A549 (cell line): ENCODE results near the gene HAUS1. TPM values are rescaled to one million over a fixed set of nuclear protein-coding genes. Genes with fewer than 3 reads are reported as not detected.

Experiments used
- ATAC-seq, 2 experiments: fragments of 200-7000 bp in 1 of 2; fragments of >200 bp in 1 of 2; cut with Nextera tagmentation in 1 of 2; cut with Tn5 transposase in 1 of 2; 3 replicates each; pipeline versions ENCODE4 v1.8.0 to v1.9.1; 2018 to 2020; ENCODE audit warnings: mild to moderate bottlenecking in 1 of 2, moderate library complexity in 1 of 2
- CTCF ChIA-PET: fragments of 300-600 bp; sonication (Branson Sonifier 250); formaldehyde crosslinking; extraction: SDS; loops from one replicate; lab custom pipeline; 2021; ENCODE audit warnings: antibody characterized with exemption, inconsistent platforms; lab: Yijun Ruan, JAX
- POLR2A ChIA-PET: fragments of 350-600 bp; formaldehyde crosslinking; extraction: SDS; loops from one replicate; lab custom pipeline; 2021; ENCODE audit warnings: antibody characterized with exemption, inconsistent platforms; lab: Yijun Ruan, JAX
- DNase-seq, 2 experiments: peaks; one replicate each; pipeline versions ENCODE4 v3.0.0 to v3.0.0-alpha.2; 2011 to 2016; ENCODE audit warnings: low read depth in 1 of 2, low spot score in 1 of 2
- FAIRE-seq: peaks from 2 replicates; lab custom pipeline; 2011; peaks lifted over from hg19 to GRCh38; lab: Jason Lieb, UNC
- H3K27ac ChIP-seq, 2 experiments: fragments of >200 bp; sonication (Bioruptor Twin); formaldehyde crosslinking; 3 replicates each; pipeline ENCODE4 v1.5.1; 2016 to 2017
- H3K4me1 ChIP-seq: fragments of >200 bp; sonication (Bioruptor Twin); formaldehyde crosslinking; 3 replicates; pipeline ENCODE4 v1.6.1; 2016
- H3K4me2 ChIP-seq: fragments of >200 bp; sonication (Bioruptor Twin); formaldehyde crosslinking; 3 replicates; pipeline ENCODE4 v1.6.1; 2016
- H3K4me3 ChIP-seq: fragments of >200 bp; sonication (Bioruptor Twin); formaldehyde crosslinking; 3 replicates; pipeline ENCODE4 v1.5.1; 2016
- H3K9me3 ChIP-seq: fragments of >200 bp; sonication (Bioruptor Twin); formaldehyde crosslinking; 3 replicates; pipeline ENCODE4 v1.6.1; 2016
- ATOH8 ChIP-seq: fragments of 250-450 bp; sonication (Bioruptor Pico); IDR thresholded peaks from 2 replicates; pipeline ENCODE4 v1.5.0; 2020; ENCODE audit warnings: low read depth, mild to moderate bottlenecking, moderate library complexity
- BCL3 ChIP-seq: fragments of >200 bp; sonication (Bioruptor Twin); formaldehyde crosslinking; IDR thresholded peaks from 3 replicates; pipeline ENCODE4 v1.6.1; 2016
- CBX2 ChIP-seq: fragments of 200-600 bp; sonication (generic); IDR thresholded peaks from 2 replicates; pipeline ENCODE4 v1.6.1; 2016; ENCODE audit warnings: low read depth, mild to moderate bottlenecking, borderline replicate concordance
- CBX8 ChIP-seq: fragments of 200-600 bp; sonication (generic); IDR thresholded peaks from 2 replicates; pipeline ENCODE4 v1.6.1; 2016
- CHD4 ChIP-seq: fragments of 200-600 bp; sonication (generic); IDR thresholded peaks from 2 replicates; pipeline ENCODE4 v1.6.1; 2016; ENCODE audit warnings: antibody characterized with exemption, mild to moderate bottlenecking, borderline replicate concordance
- CTCF ChIP-seq: fragments of >200 bp; sonication (Bioruptor Twin); formaldehyde crosslinking; IDR thresholded peaks from 3 replicates; pipeline ENCODE4 v1.5.1; 2016
- E2F6 ChIP-seq: IDR thresholded peaks from 2 replicates; pipeline ENCODE4 v1.6.1; 2012; ENCODE audit warnings: low read depth, borderline replicate concordance
- EHMT2 ChIP-seq: fragments of 200-600 bp; sonication (generic); IDR thresholded peaks from 2 replicates; pipeline ENCODE4 v1.6.1; 2016; ENCODE audit warnings: antibody characterized with exemption, low read depth, mild to moderate bottlenecking, moderate library complexity
- ELK1 ChIP-seq: fragments of 150-350 bp; IDR thresholded peaks from 2 replicates; pipeline ENCODE4 v1.6.1; 2014; ENCODE audit warnings: low read depth, mild to moderate bottlenecking, low read length
- FOSB ChIP-seq: fragments of 250-450 bp; sonication (Bioruptor Pico); IDR thresholded peaks from 2 replicates; pipeline ENCODE4 v1.5.0; 2020; ENCODE audit warnings: mild to moderate bottlenecking, moderate library complexity
- FOSL2 ChIP-seq, 2 experiments: fragments of 450-650 bp in 1 of 2; fragments of >200 bp in 1 of 2; sonication (Bioruptor Twin) in 1 of 2; formaldehyde crosslinking; IDR thresholded peaks; 2 replicates each; pipeline versions ENCODE4 v1.5.0 to v1.6.1; 2016 to 2020; ENCODE audit warnings: mild to moderate bottlenecking in 1 of 2, moderate library complexity in 1 of 2
- FOXS1 ChIP-seq: fragments of 250-450 bp; sonication (Bioruptor Pico); IDR thresholded peaks from 2 replicates; pipeline ENCODE4 v1.5.0; 2020; ENCODE audit warnings: mild to moderate bottlenecking, moderate library complexity
- HEYL ChIP-seq: fragments of 250-450 bp; sonication (Bioruptor Pico); IDR thresholded peaks from 2 replicates; pipeline ENCODE4 v1.8.0; 2021; ENCODE audit warnings: mild to moderate bottlenecking, moderate library complexity
- HOXA7 ChIP-seq: fragments of 250-450 bp; sonication (Bioruptor Pico); IDR thresholded peaks from 2 replicates; pipeline ENCODE4 v1.5.0; 2020; ENCODE audit warnings: mild to moderate bottlenecking, moderate library complexity
- HOXB5 ChIP-seq: fragments of 250-450 bp; sonication (Bioruptor Pico); IDR thresholded peaks from 2 replicates; pipeline ENCODE4 v1.5.0; 2020; ENCODE audit warnings: mild to moderate bottlenecking, moderate library complexity
- JUN ChIP-seq, 2 experiments: fragments of >200 bp; sonication (Bioruptor Twin); formaldehyde crosslinking; IDR thresholded peaks; 2 replicates in 1 of 2; 3 replicates in 1 of 2; pipeline ENCODE4 v1.6.1; 2016 to 2017
- MYC ChIP-seq: IDR thresholded peaks from 2 replicates; pipeline ENCODE4 v1.6.1; 2012; ENCODE audit warnings: mild to moderate bottlenecking, inconsistent platforms, low read length, improper control_type of control experiment, borderline replicate concordance
- PBX3 ChIP-seq: IDR thresholded peaks from 2 replicates; pipeline ENCODE4 v1.6.1; 2012
- RAD21 ChIP-seq, 2 experiments: fragments of >200 bp in 1 of 2; sonication (Bioruptor Twin) in 1 of 2; formaldehyde crosslinking in 1 of 2; IDR thresholded peaks in 1 of 2; conservative IDR thresholded peaks in 1 of 2; 2 replicates in 1 of 2; 3 replicates in 1 of 2; pipeline ENCODE4 v1.6.1; 2012 to 2018; ENCODE audit warnings: inconsistent platforms in 1 of 2
- RCOR1 ChIP-seq: fragments of 150-350 bp; IDR thresholded peaks from 2 replicates; pipeline ENCODE4 v1.6.1; 2014; ENCODE audit warnings: antibody characterized with exemption, low read length, low read depth
- RFX5 ChIP-seq: fragments of 450-650 bp; IDR thresholded peaks from 2 replicates; pipeline ENCODE4 v1.7.1; 2014; ENCODE audit warnings: antibody characterized with exemption, mild to moderate bottlenecking, moderate library complexity
- SMC3 ChIP-seq: fragments of >200 bp; sonication (Bioruptor Twin); formaldehyde crosslinking; IDR thresholded peaks from 3 replicates; pipeline ENCODE4 v1.6.1; 2018; ENCODE audit warnings: inconsistent platforms
- TP53 ChIP-seq: fragments of 250-450 bp; sonication (Bioruptor Pico); IDR thresholded peaks from 2 replicates; pipeline ENCODE4 v1.5.0; 2021; ENCODE audit warnings: mild to moderate bottlenecking, moderate library complexity
- USF2 ChIP-seq: fragments of 450-650 bp; IDR thresholded peaks from 2 replicates; pipeline ENCODE4 v1.6.1; 2014; ENCODE audit warnings: antibody characterized with exemption
- WGBS: methylation state at CpG from one replicate; pipeline ENCODE4 v1.1.6; 2017; ENCODE audit errors: missing lambda C conversion rate; 5-methylcytosine and 5-hydroxymethylcytosine counted together
- polyA plus RNA-seq, 4 experiments: library from polyadenylated mRNA; depleted of rRNA in 3 of 4; stranded (reverse); fragments of >200 nt; fragmentation: RNase III in 1 of 4; extraction: RNeasy Plus Mini Kit Qiagen cat#74134 plus additional on column Dnase treatment in 1 of 4; gene quantifications; 2 replicates in 3 of 4; 3 replicates in 1 of 4; pipeline ENCODE4 v1.2.3, GENCODE V29; 2011 to 2017

HAUS1 gene
- polyA plus RNA-seq, 2 of the 4 experiments (the other 2 are of a cell fraction) = 58.6 to 59.7 TPM

- peak; percentile 31 to 66 for DNase-seq
- Histone ChIP-seq H3K4me1 (peaks cover 23% of the 10 kb centered on the region), H3K4me3 (no peak overlapping the region), H3K27ac (peak overlapping the region in 1 of 2 experiments; percentile 63; a peak in 1 of 6 replicates), H3K4me2 (no peak overlapping the region), H3K9me3 (no peaks in the 10 kb centered on the region)
- 0% methylated on average over 2 of the region's 2 CpGs for WGBS
- peak; percentile 60 to 72; a peak in 4 of 6 replicates for ATAC-seq
- TF ChIP-seq HOXB5 (CRISPR knock-in tag) (no peak), JUN (IDR thresholded peaks at IDR 0.05) (no peak), HOXA7 (CRISPR knock-in tag) (no peak), FOXS1 (CRISPR knock-in tag) (no peak), FOSB (CRISPR knock-in tag) (no peak), CTCF (peak; percentile 60), FOSL2 (IDR thresholded peaks at IDR 0.05) (no peak), FOSL2 (CRISPR knock-in tag; IDR thresholded peaks at IDR 0.05) (no peak), SMC3 (peak; percentile 77), CBX8 (no peak), MYC (no peak), RCOR1 (no peak), TP53 (CRISPR knock-in tag) (no peak), ATOH8 (CRISPR knock-in tag) (no peak), RAD21 (conservative IDR thresholded peaks at IDR 0.05 in 1 of 2, IDR thresholded peaks at IDR 0.05 in 1 of 2) (peak; percentile 75 to 78)
- FAIRE-seq = no peak
- CTCF ChIA-PET = interaction anchor here (0.6 to 13.4 kb wide), 14 partner anchors 10 to 516 kb away, joined by 3 to 103 read pairs (median 4); partner anchors contain the start of gene LOXHD1
- POLR2A ChIA-PET = no interaction called here
Measured at GRCh38 chr18:46148810-46149209, 44.6 kb downstream of the HAUS1 start.

- Histone ChIP-seq H3K27ac (peak overlapping the region; percentile 68 to 88), H3K9me3 (no peaks in the 10 kb centered on the region), H3K4me3 (no peak overlapping the region), H3K4me2 (peak overlapping the region; percentile 67), H3K4me1 (peaks cover 52% of the 10 kb centered on the region)
- no peak for FAIRE-seq
- WGBS = 9% methylated on average over 7 of the region's 7 CpGs
- peak in 1 of 2 experiments; percentile 37 for DNase-seq
- ChIA-PET POLR2A (interaction anchor here (1.5 kb wide), 1 partner anchor 21 kb away, joined by 8 read pairs; a partner anchor contains a TSS), CTCF (interaction anchor here (0.7 to 13.4 kb wide), 3 partner anchors 21 to 505 kb away, joined by 3 to 103 read pairs (median 19); partner anchors contain the start of gene LOXHD1)
- TF ChIP-seq BCL3 (no peak), EHMT2 (no peak), USF2 (no peak), CHD4 (no peak), ELK1 (no peak), CBX2 (no peak), PBX3 (no peak), HEYL (CRISPR knock-in tag) (no peak), RFX5 (no peak), E2F6 (no peak)
- ATAC-seq = peak; percentile 64 to 66
Measured at GRCh38 chr18:46152436-46152807, 48.2 kb downstream of the HAUS1 start.
